MM.1S (cell line): ENCODE data around the gene PVRIG.
"Not testable (repeated sequence)": the region's sequence is repeated elsewhere in the genome, so short reads cannot be mapped to it uniquely, and the experiment has no call there.

Experiments used
- CTCF ChIP-seq: fragments of 300-600 bp; sonication (generic); IDR thresholded peaks from 2 replicates; pipeline ENCODE4 v1.5.1; 2016; ENCODE audit warnings: antibody characterized with exemption, low read length, mixed read lengths
- EZH2 ChIP-seq: fragments of 300-600 bp; sonication (generic); optimal IDR thresholded peaks from 2 replicates; pipeline ENCODE3; 2017; ENCODE audit warnings: low read depth, mild to moderate bottlenecking, antibody characterized with exemption, low read length, mixed read lengths

GRCh38 chr7:100269306-100270045 is 49.7 kb downstream of the PVRIG start:
- TF ChIP-seq EZH2, CTCF: not testable (repeated sequence)
